ENCODE results near the gene CCDC197.

GRCh38 chr14:94020267-94020666 lies 23.2 kb downstream of the CCDC197 start:
- TF ChIP-seq ZSCAN5A (tag by site-specific recombination; IDR thresholded peaks at IDR 0.05) (no peak), ZNF133 (tag by site-specific recombination; IDR thresholded peaks at IDR 0.05) (no peak), CTCF (tag by site-specific recombination; IDR thresholded peaks at IDR 0.05) (no peak), ZNF571 (tag by site-specific recombination; IDR thresholded peaks at IDR 0.05) (no peak), ZBTB49 (tag by site-specific recombination; IDR thresholded peaks at IDR 0.05; ENCODE audit: low read depth) (no peak), ZNF670 (tag by site-specific recombination; IDR thresholded peaks at IDR 0.05; ENCODE audit: low read depth) (no peak), ZNF580 (tag by site-specific recombination; IDR thresholded peaks at IDR 0.05) (no peak), ZFP37 (tag by site-specific recombination; IDR thresholded peaks at IDR 0.05) (no peak), ZNF274 (IDR thresholded peaks at IDR 0.05; ENCODE audit: low read length) (no peak), ZNF274 (tag by site-specific recombination; IDR thresholded peaks at IDR 0.05; ENCODE audit: borderline replicate concordance) (no peak), ZBTB8A (tag by site-specific recombination; IDR thresholded peaks at IDR 0.05) (no peak), ZNF473 (tag by site-specific recombination; IDR thresholded peaks at IDR 0.05) (no peak), KLF10 (tag by site-specific recombination; IDR thresholded peaks at IDR 0.05) (no peak), ZNF221 (tag by site-specific recombination; IDR thresholded peaks at IDR 0.05; ENCODE audit: borderline replicate concordance) (no peak), ZNF433 (tag by site-specific recombination; IDR thresholded peaks at IDR 0.05; ENCODE audit: low read depth) (no peak)
